Measurements from ENCODE around the gene TSPEAR.

TSPEAR gene

DNA sequence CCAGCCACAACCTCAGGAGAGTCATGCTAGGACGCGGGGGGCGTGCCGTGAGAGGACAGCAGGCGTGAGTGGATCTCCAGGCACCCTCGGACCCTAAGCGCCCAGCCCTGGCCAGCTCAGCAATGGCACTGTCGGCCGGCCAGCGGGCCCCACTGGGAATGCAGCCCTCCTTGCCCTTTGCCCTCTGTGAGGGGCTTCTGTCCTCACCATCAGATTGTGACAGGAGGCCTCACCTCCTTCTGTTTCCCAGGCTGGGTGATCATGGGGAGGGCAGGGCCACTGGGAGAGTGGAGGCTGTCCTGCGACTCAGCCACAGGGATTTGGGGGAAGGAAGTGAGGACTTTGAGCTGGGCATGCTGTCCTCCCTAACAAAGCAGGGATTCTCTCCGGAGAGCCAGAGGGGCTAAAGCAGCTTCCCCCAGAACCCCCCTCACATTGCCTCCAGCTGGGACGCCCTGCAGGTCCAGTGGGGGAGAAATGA is 262.7 kb downstream of the TSPEAR start:
- DNase-seq (ENCODE audit: insufficient read length, low spot score) (no peak), FAIRE-seq (no peak)
- no peak for TF ChIP-seq PAX5 (IDR thresholded peaks at IDR 0.05; ENCODE audit: insufficient read depth, low read length, severe bottlenecking)
- TF ChIP-seq POLR2AphosphoS5 (IDR thresholded peaks at IDR 0.05; ENCODE audit: low read depth, low read length): no peak
- no peak for TF ChIP-seq TAF1 (IDR thresholded peaks at IDR 0.05; ENCODE audit: low read depth, low read length)
- no peak for TF ChIP-seq POLR2A (IDR thresholded peaks at IDR 0.05; ENCODE audit: low read depth, low read length)
- TF ChIP-seq POU2F2 (IDR thresholded peaks at IDR 0.05; ENCODE audit: low read depth, low read length): no peak
- TF ChIP-seq SPI1 (IDR thresholded peaks at IDR 0.05; ENCODE audit: low read depth, low read length): no peak
